Neural progenitor cell (in vitro differentiated cells): Measurements from ENCODE around the gene CFDP1. TPM values are rescaled to one million over a fixed set of nuclear protein-coding genes. Genes with fewer than 3 reads are reported as not detected.

Source experiments
- DNase-seq: peaks from one replicate; pipeline ENCODE4 v3.0.0-alpha.2; 2016; ENCODE audit warnings: low spot score
- H2AFZ ChIP-seq: fragments of 200-600 bp; sonication (generic); replicated peaks from 2 replicates; pipeline ENCODE4 v1.6.1; 2016; ENCODE audit warnings: antibody characterized with exemption
- H3F3A ChIP-seq: fragments of 200-600 bp; sonication (generic); 2 replicates; pipeline ENCODE4 v1.6.1; 2016; ENCODE audit warnings: antibody characterized with exemption, low read depth
- H3K27ac ChIP-seq: fragments of 200-600 bp; sonication (generic); 2 replicates; pipeline ENCODE4 v1.5.1; 2016; ENCODE audit warnings: mild to moderate bottlenecking
- H3K27me3 ChIP-seq: fragments of 200-600 bp; sonication (generic); 2 replicates; pipeline ENCODE4 v1.6.1; 2016; ENCODE audit warnings: mild to moderate bottlenecking, moderate library complexity
- H3K36me3 ChIP-seq: fragments of 200-600 bp; sonication (generic); 2 replicates; pipeline ENCODE4 v1.5.1; 2016
- H3K4me1 ChIP-seq: fragments of 200-600 bp; sonication (generic); 2 replicates; pipeline ENCODE4 v1.6.1; 2016; ENCODE audit warnings: mixed run types
- H3K4me2 ChIP-seq: fragments of 200-600 bp; sonication (generic); 2 replicates; pipeline ENCODE4 v1.6.1; 2016
- H3K4me3 ChIP-seq: fragments of 200-600 bp; sonication (generic); 2 replicates; pipeline ENCODE4 v1.5.1; 2016
- H3K79me2 ChIP-seq: fragments of 200-600 bp; sonication (generic); 2 replicates; pipeline ENCODE4 v1.6.1; 2016; ENCODE audit warnings: low read depth
- H3K9ac ChIP-seq: fragments of 200-600 bp; sonication (generic); 2 replicates; pipeline ENCODE4 v1.6.1; 2016
- H3K9me3 ChIP-seq: fragments of 200-600 bp; sonication (generic); 2 replicates; pipeline ENCODE4 v1.5.1; 2016; ENCODE audit warnings: low read depth
- H4K20me1 ChIP-seq: fragments of 200-600 bp; sonication (generic); 2 replicates; pipeline ENCODE4 v1.6.1; 2016; ENCODE audit warnings: low read depth
- H3K27ac Mint-ChIP-seq: 3 replicates; pipeline ENCODE4 v1.8.0; 2021; ENCODE audit warnings: mixed read lengths
- H3K27me3 Mint-ChIP-seq: 2 replicates; pipeline ENCODE4 v1.8.0; 2022; ENCODE audit warnings: low read depth, mild to moderate bottlenecking, inconsistent platforms, moderate library complexity, mixed read lengths; ENCODE audit not compliant: insufficient read depth
- H3K36me3 Mint-ChIP-seq: 3 replicates; pipeline ENCODE4 v1.8.0; 2021; ENCODE audit warnings: mixed read lengths
- H3K4me1 Mint-ChIP-seq: 3 replicates; pipeline ENCODE4 v1.8.0; 2021; ENCODE audit warnings: mixed read lengths
- H3K4me3 Mint-ChIP-seq: 3 replicates; pipeline ENCODE4 v1.8.0; 2021; ENCODE audit warnings: mild to moderate bottlenecking, moderate library complexity, mixed read lengths
- H3K9me3 Mint-ChIP-seq: 3 replicates; pipeline ENCODE4 v1.8.0; 2020; ENCODE audit warnings: mixed read lengths
- CTCF ChIP-seq: fragments of 200-600 bp; sonication (generic); IDR thresholded peaks from 2 replicates; pipeline ENCODE4 v1.5.1; 2017; ENCODE audit warnings: antibody characterized with exemption, mild to moderate bottlenecking
- EZH2 ChIP-seq: fragments of 200-600 bp; sonication (generic); IDR thresholded peaks from 2 replicates; pipeline ENCODE4 v1.6.1; 2017; ENCODE audit warnings: antibody characterized with exemption, mild to moderate bottlenecking, moderate library complexity
- EZH2phosphoT487 ChIP-seq: fragments of 200-600 bp; sonication (generic); IDR thresholded peaks from 2 replicates; pipeline ENCODE4 v1.6.1; 2017; ENCODE audit warnings: antibody characterized with exemption
- total RNA-seq: library from RNA; depleted of rRNA; stranded (reverse); fragments of >200 nt; gene quantifications from 2 replicates; pipeline ENCODE4 v1.2.3, GENCODE V29; 2015; ENCODE audit warnings: low replicate concordance

CFDP1 gene
- total RNA-seq, 1 donor from 2014 or later, result 159 TPM

- no peaks in the 10 kb centered on the region for H3K36me3 Mint-ChIP-seq
- no peak overlapping the region for H3K4me3 ChIP-seq
- H3K27ac Mint-ChIP-seq, result no peak overlapping the region
- H3K4me3 Mint-ChIP-seq, result no peak overlapping the region
- H3K9ac ChIP-seq, result no peak overlapping the region
- H3K9me3 Mint-ChIP-seq, result no peaks in the 10 kb centered on the region
- TF ChIP-seq EZH2phosphoT487, result no peak
- no peak for TF ChIP-seq CTCF
- no peak for TF ChIP-seq EZH2
- no peak overlapping the region for H2AFZ ChIP-seq
- H3K9me3 ChIP-seq, result no peaks in the 10 kb centered on the region
- DNase-seq, result no peak
- no peak overlapping the region for H3K4me2 ChIP-seq
- no peaks in the 10 kb centered on the region for H3K36me3 ChIP-seq
- H3K4me1 ChIP-seq, result no peaks in the 10 kb centered on the region
- H3K4me1 Mint-ChIP-seq, result peaks cover 2% of the 10 kb centered on the region
- no peaks in the 10 kb centered on the region for H3K27me3 Mint-ChIP-seq
- no peak overlapping the region for H3K27ac ChIP-seq
- H3K27me3 ChIP-seq, result no peaks in the 10 kb centered on the region
- no peaks in the 10 kb centered on the region for H3K79me2 ChIP-seq
- no peaks in the 10 kb centered on the region for H4K20me1 ChIP-seq
- no peaks in the 10 kb centered on the region for H3F3A ChIP-seq
These were observed 46.2 kb upstream of the CFDP1 start for GRCh38 chr16:75479421-75479990.

GRCh38 chr16:75478480-75479345, 45.4 kb upstream of the CFDP1 start:
- Histone ChIP-seq H3K9me3 (no peaks in the 10 kb centered on the region), H3K27ac (no peak overlapping the region), H3K27me3 (no peaks in the 10 kb centered on the region), H3K79me2 (no peaks in the 10 kb centered on the region), H3K4me2 (no peak overlapping the region), H2AFZ (no peak overlapping the region), H3K4me1 (no peaks in the 10 kb centered on the region), H3F3A (no peaks in the 10 kb centered on the region), H3K4me3 (no peak overlapping the region), H4K20me1 (no peaks in the 10 kb centered on the region), H3K9ac (no peak overlapping the region), H3K36me3 (no peaks in the 10 kb centered on the region)
- Mint-ChIP-seq H3K4me3 (no peak overlapping the region), H3K4me1 (peaks cover 2% of the 10 kb centered on the region), H3K27me3 (no peaks in the 10 kb centered on the region), H3K36me3 (no peaks in the 10 kb centered on the region), H3K27ac (no peak overlapping the region), H3K9me3 (no peaks in the 10 kb centered on the region)
- TF ChIP-seq EZH2phosphoT487 (no peak), CTCF (no peak)
- no peak for DNase-seq

- Mint-ChIP-seq H3K4me1 (peaks cover 2% of the 10 kb centered on the region), H3K9me3 (no peaks in the 10 kb centered on the region), H3K4me3 (no peak overlapping the region), H3K27me3 (no peaks in the 10 kb centered on the region), H3K27ac (no peak overlapping the region), H3K36me3 (no peaks in the 10 kb centered on the region)
- H2AFZ ChIP-seq, result no peak overlapping the region
- H3K79me2 ChIP-seq, result no peaks in the 10 kb centered on the region
- H3K4me2 ChIP-seq, result no peak overlapping the region
- no peaks in the 10 kb centered on the region for H3K4me1 ChIP-seq
- H3K27me3 ChIP-seq, result no peaks in the 10 kb centered on the region
- no peaks in the 10 kb centered on the region for H3K36me3 ChIP-seq
- H3K4me3 ChIP-seq, result no peak overlapping the region
- no peak for DNase-seq
- H3F3A ChIP-seq, result no peaks in the 10 kb centered on the region
- no peak overlapping the region for H3K27ac ChIP-seq
- no peak overlapping the region for H3K9ac ChIP-seq
- no peak for TF ChIP-seq CTCF
- TF ChIP-seq EZH2phosphoT487, result no peak
- no peak for TF ChIP-seq EZH2
- no peaks in the 10 kb centered on the region for H4K20me1 ChIP-seq
- H3K9me3 ChIP-seq, result no peaks in the 10 kb centered on the region
These were observed 44.6 kb upstream of the CFDP1 start for GRCh38 chr16:75477680-75478473.
